ENCODE measurements around the gene RRAGD.

RRAGD gene

DNA sequence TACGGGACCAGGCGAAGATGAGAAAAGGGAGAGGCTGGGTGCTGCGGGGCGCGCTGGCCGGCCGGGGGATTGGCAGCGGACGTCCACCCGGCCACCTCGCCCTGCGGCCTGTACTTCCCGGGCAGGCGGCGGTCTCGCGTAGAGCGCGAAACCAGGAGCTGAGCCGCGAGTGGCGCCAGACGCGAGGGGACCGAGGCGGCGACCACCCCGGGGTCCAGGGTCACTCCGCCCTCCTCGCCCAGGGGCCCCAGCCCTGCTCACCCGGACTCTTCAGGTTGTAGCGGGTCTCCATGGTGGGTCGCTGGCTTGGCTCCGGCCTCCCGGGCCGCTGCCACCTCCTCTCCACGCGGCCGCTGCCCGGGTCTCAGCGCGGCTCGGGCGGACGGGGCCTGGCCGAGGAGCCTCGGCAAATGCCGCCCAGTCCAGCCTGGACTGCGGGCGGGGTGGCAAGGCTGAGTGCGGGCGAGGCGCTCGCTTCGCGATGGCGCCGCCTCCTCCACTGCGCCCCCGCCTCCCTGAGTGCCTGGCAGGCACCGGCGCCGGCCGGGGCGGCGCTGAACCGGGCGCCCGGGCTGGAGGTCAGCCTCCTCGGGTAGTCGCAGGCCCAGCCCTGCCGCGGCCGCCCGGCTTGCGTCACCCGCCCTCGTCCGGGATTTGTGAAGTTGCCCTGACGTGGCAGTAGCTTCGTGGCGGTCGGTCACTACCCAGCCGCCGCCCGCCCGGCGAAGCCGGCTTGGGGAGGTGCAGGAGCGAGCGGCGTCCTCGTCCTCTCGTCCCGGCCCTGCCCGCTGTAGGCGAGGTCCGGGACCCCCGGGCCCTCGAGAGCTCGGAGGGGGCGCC is 59.6 kb downstream of the RRAGD start, which contains the start of gene UBE2J1:
TSS of gene UBE2J1 (minus strand) at position 445 of the 840 bp plus-strand sequence. CDS start at position 292, 153 bp downstream.
- TF ChIP-seq L3MBTL2 (conservative IDR thresholded peaks at IDR 0.05) = peak; percentile 31; the same call in 1 of the 2 replicates
- no peak for TF ChIP-seq SP1 (IDR thresholded peaks at IDR 0.05)
- POLR2A ChIA-PET = interaction anchor here (0.6 to 1.3 kb wide), 14 partner anchors 8 to 213 kb away, joined by 3 to 6 read pairs (median 3); partner anchors contain the start of gene PM20D2
- DNase-seq (ENCODE audit: extremely low spot score) = peak; percentile 69
- CTCF ChIA-PET = interaction anchor here (0.6 to 1.4 kb wide), 4 partner anchors 14 to 244 kb away, joined by 3 to 4 read pairs (median 4); no protein-coding TSS in a partner anchor

DNA sequence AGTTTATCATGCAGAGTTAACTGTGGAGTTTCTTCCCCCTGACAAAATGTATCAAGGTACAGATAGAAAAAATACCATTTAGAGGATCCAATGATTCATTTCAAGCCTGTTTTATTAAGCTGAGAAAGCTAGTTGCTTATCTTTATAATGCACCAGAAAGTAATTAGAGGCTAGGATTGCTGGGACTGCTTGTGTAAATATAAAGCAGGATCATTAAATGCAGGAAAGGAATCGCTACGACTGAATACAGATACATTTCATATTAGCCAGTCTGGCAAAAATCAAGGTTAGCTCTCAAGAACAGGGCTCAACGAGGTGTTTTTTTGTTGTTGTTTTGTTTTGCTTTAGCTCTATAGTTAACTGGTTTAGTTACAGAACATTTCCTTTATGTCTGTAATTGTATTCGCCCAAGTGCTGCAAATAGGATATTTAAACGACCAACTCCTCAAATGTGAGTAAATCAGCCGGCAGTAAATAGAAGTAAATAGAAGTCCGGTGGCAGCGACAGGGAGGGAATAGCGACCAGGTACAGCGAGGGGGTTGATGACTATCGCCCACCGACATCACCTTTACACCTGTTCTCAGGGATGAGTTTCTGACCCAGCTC is 60.3 kb downstream of the RRAGD start:
- no peak for DNase-seq (ENCODE audit: extremely low spot score)
- CTCF ChIA-PET = interaction anchor here (0.6 to 1.4 kb wide), 3 partner anchors 15 to 243 kb away, joined by 3 to 4 read pairs (median 4); no protein-coding TSS in a partner anchor
- TF ChIP-seq SP1 (IDR thresholded peaks at IDR 0.05) (no peak), SUZ12 (IDR thresholded peaks at IDR 0.05) (no peak), ELF4 (IDR thresholded peaks at IDR 0.05) (no peak), HDGF (IDR thresholded peaks at IDR 0.05; ENCODE audit: borderline replicate concordance) (no peak), BHLHE40 (IDR thresholded peaks at IDR 0.05; ENCODE audit: borderline replicate concordance) (no peak), LEF1 (IDR thresholded peaks at IDR 0.05; ENCODE audit: borderline replicate concordance) (no peak), ZNF384 (IDR thresholded peaks at IDR 0.05) (no peak), FOXM1 (IDR thresholded peaks at IDR 0.05; ENCODE audit: borderline replicate concordance) (no peak), FOXK2 (IDR thresholded peaks at IDR 0.05) (no peak)
- TF ChIP-seq, protein P1, sequence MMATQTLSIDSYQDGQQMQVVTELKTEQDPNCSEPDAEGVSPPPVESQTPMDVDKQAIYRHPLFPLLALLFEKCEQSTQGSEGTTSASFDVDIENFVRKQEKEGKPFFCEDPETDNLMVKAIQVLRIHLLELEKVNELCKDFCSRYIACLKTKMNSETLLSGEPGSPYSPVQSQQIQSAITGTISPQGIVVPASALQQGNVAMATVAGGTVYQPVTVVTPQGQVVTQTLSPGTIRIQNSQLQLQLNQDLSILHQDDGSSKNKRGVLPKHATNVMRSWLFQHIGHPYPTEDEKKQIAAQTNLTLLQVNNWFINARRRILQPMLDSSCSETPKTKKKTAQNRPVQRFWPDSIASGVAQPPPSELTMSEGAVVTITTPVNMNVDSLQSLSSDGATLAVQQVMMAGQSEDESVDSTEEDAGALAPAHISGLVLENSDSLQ (IDR thresholded peaks at IDR 0.05) = no peak
- POLR2A ChIA-PET = interaction anchor here (0.6 to 1.3 kb wide), 7 partner anchors 9 to 212 kb away, joined by 3 to 5 read pairs (median 3); partner anchors contain the start of gene PM20D2

DNA sequence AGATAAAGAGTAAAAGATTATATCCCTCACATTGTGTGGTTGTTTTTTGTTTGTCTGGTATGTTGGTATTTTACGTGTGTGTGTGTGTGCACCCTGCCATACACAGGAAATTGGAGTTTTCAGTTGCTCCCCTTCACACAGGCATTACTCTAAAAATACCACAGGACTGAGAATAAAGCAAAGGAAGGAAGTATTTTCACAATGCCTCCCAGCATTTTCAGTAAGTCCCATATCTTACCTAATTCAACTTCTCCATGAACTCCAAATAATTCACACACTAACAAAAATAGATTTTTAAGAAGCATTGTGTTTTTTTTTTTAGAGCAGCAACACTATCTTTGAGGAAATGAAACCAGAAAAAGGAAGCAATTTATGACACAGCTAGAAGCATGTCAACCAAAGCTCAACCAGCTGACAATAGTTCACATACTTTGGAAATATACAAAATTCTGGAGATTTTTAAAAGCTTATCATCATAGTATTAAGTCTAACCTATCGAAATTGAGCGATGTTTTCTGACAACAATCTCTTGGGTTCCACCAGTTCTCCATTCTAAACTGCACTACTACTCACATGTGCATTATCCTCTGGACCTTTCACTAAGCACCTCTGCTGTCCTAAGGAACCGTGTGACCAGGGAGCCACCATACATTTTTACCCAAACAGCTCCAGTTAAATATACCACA is 61.6 kb downstream of the RRAGD start:
- CTCF ChIA-PET = interaction anchor here (1.7 kb wide), 1 partner anchor 22 kb away, joined by 7 read pairs; no protein-coding TSS in a partner anchor
- TF ChIP-seq FOXM1 (IDR thresholded peaks at IDR 0.05; ENCODE audit: borderline replicate concordance) (no peak), SUZ12 (IDR thresholded peaks at IDR 0.05) (no peak), TARDBP (IDR thresholded peaks at IDR 0.05) (no peak)
- DNase-seq (ENCODE audit: extremely low spot score) = no peak
- POLR2A ChIA-PET = interaction anchor here (0.6 kb wide), 1 partner anchor 374 kb away, joined by 3 read pairs; no protein-coding TSS in a partner anchor

DNA sequence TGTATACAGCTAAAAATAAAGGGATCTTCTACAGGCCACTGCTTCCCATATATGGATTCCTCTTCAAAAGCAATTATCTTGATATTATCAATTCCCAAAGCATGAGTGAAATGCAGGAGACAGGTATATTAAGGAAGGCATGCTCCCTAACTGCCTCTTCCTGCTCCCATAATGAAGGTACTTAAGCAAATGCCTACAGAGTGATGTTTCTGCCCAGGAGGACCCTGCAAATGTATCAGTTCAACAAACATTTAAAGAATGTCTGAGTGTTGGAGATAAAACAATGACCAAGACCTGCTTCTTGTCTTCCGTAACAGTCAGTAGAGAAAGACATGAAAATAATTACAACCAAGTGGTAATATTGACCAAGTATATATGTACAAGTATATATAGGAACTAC is 63.7 kb downstream of the RRAGD start:
- ChIA-PET POLR2A (interaction anchor here (1.1 to 1.6 kb wide), 3 partner anchors 9 to 268 kb away, joined by 3 to 4 read pairs (median 3); partner anchors contain the start of gene PNRC1), CTCF (interaction anchor here (0.6 to 0.9 kb wide), 4 partner anchors 19 to 330 kb away, joined by 3 to 4 read pairs (median 3); no protein-coding TSS in a partner anchor)
- TF ChIP-seq ARNT (IDR thresholded peaks at IDR 0.05) (no peak), LEF1 (IDR thresholded peaks at IDR 0.05; ENCODE audit: borderline replicate concordance) (no peak), HDGF (IDR thresholded peaks at IDR 0.05; ENCODE audit: borderline replicate concordance) (no peak), TARDBP (IDR thresholded peaks at IDR 0.05) (no peak), SUZ12 (IDR thresholded peaks at IDR 0.05) (no peak), NFRKB (IDR thresholded peaks at IDR 0.05) (no peak)
- TF ChIP-seq, protein P1 (IDR thresholded peaks at IDR 0.05) = no peak
- no peak for DNase-seq (ENCODE audit: extremely low spot score)

DNA sequence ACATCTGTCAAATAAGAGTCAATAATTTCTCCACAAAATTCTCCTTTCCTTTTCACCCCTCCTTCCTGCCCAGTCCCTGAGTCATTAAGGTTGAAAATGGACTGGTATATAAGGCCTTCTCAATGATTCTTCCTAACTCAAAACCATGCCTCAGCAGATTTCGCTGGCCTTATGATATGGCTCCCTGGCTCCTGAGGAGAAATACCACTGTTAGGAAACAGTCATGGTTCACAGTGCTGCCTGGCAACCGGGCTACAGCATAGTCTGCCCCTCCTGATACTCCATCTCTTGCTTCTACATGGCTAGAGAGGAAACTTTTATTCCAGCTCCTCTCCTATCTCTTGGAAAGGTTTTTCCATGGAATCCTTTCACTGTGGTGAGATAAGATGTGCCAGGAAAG is 64.2 kb downstream of the RRAGD start:
- no peak for DNase-seq (ENCODE audit: extremely low spot score)

More for the DNA sequence above, 64.2 kb downstream of the RRAGD start:
- TF ChIP-seq, protein P1 (IDR thresholded peaks at IDR 0.05) = no peak
- no peak for TF ChIP-seq BHLHE40 (IDR thresholded peaks at IDR 0.05; ENCODE audit: borderline replicate concordance)
- TF ChIP-seq ELF4 (IDR thresholded peaks at IDR 0.05) = no peak
- no peak for TF ChIP-seq SP1 (IDR thresholded peaks at IDR 0.05)
- TF ChIP-seq TARDBP (IDR thresholded peaks at IDR 0.05) = no peak
- TF ChIP-seq FOXK2 (IDR thresholded peaks at IDR 0.05) = no peak
- TF ChIP-seq ZNF384 (IDR thresholded peaks at IDR 0.05) = no peak
- no peak for TF ChIP-seq HDGF (IDR thresholded peaks at IDR 0.05; ENCODE audit: borderline replicate concordance)
- TF ChIP-seq SUZ12 (IDR thresholded peaks at IDR 0.05) = no peak
- TF ChIP-seq NFRKB (IDR thresholded peaks at IDR 0.05) = no peak
- TF ChIP-seq LEF1 (IDR thresholded peaks at IDR 0.05; ENCODE audit: borderline replicate concordance) = no peak
- TF ChIP-seq FOXA1 (IDR thresholded peaks at IDR 0.05) = no peak
- no peak for TF ChIP-seq FOXM1 (IDR thresholded peaks at IDR 0.05; ENCODE audit: borderline replicate concordance)
- ChIA-PET CTCF (interaction anchor here (0.6 to 0.8 kb wide), 2 partner anchors 20 to 283 kb away, joined by 3 read pairs; no protein-coding TSS in a partner anchor), POLR2A (interaction anchor here (0.8 to 1.6 kb wide), 4 partner anchors 9 to 385 kb away, joined by 3 to 5 read pairs (median 4); partner anchors contain the start of genes PNRC1 and RNGTT)
